ENCODE data around the gene TTC36. TPM values are rescaled to one million over a fixed set of nuclear protein-coding genes. Genes with fewer than 3 reads are reported as not detected.
A peak's percentile ranks its signal among the peaks of the same experiment; 100 is the strongest.

The TTC36 gene
- total and polyA plus RNA-seq, 2 of the 13 experiments (the other 11 are each of a cell fraction or from before 2014, with no cell fraction given), result 0.13 to 0.40 TPM

GRCh38 chr11:118530683-118531596 lies 3.7 kb downstream of the TTC36 start, which contains the start of gene TMEM25 (continued):
- peak; percentile 18 for TF ChIP-seq ZNF883 (CRISPR knock-in tag; IDR thresholded peaks at IDR 0.05; ENCODE audit: not compliant biosample characterization)
- TF ChIP-seq, protein P1, sequence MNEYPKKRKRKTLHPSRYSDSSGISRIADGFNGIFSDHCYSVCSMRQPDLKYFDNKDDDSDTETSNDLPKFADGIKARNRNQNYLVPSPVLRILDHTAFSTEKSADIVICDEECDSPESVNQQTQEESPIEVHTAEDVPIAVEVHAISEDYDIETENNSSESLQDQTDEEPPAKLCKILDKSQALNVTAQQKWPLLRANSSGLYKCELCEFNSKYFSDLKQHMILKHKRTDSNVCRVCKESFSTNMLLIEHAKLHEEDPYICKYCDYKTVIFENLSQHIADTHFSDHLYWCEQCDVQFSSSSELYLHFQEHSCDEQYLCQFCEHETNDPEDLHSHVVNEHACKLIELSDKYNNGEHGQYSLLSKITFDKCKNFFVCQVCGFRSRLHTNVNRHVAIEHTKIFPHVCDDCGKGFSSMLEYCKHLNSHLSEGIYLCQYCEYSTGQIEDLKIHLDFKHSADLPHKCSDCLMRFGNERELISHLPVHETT (CRISPR knock-in tag; conservative IDR thresholded peaks at IDR 0.05), result peak; percentile 63; the same call in 1 of the 2 replicates
- peak; percentile 74; the same call in 1 of the 2 replicates for TF ChIP-seq ZSCAN12 (CRISPR knock-in tag; IDR thresholded peaks at IDR 0.05)
- TF ChIP-seq POGZ (CRISPR knock-in tag; IDR thresholded peaks at IDR 0.05), result no peak
- TF ChIP-seq ZSCAN21 (CRISPR knock-in tag; IDR thresholded peaks at IDR 0.05; ENCODE audit: borderline replicate concordance), result peak; percentile 19; the same call in 1 of the 2 replicates
- TF ChIP-seq HOXA9 (CRISPR knock-in tag; IDR thresholded peaks at IDR 0.05; ENCODE audit: borderline replicate concordance), result peak; percentile 93; the same call in 1 of the 2 replicates
- TF ChIP-seq ZNF790 (CRISPR knock-in tag; IDR thresholded peaks at IDR 0.05; ENCODE audit: borderline replicate concordance), result peak; percentile 94; the same call in 1 of the 2 replicates
- peak; percentile 67 for TF ChIP-seq SAP130 (CRISPR knock-in tag; IDR thresholded peaks at IDR 0.05; ENCODE audit: low read depth)
- TF ChIP-seq NR3C1 (CRISPR knock-in tag; IDR thresholded peaks at IDR 0.05), result no peak
- TF ChIP-seq ZNF275 (CRISPR knock-in tag; IDR thresholded peaks at IDR 0.05; ENCODE audit: borderline replicate concordance), result peak; percentile 88; the same call in 1 of the 2 replicates
- TF ChIP-seq, protein P2, sequence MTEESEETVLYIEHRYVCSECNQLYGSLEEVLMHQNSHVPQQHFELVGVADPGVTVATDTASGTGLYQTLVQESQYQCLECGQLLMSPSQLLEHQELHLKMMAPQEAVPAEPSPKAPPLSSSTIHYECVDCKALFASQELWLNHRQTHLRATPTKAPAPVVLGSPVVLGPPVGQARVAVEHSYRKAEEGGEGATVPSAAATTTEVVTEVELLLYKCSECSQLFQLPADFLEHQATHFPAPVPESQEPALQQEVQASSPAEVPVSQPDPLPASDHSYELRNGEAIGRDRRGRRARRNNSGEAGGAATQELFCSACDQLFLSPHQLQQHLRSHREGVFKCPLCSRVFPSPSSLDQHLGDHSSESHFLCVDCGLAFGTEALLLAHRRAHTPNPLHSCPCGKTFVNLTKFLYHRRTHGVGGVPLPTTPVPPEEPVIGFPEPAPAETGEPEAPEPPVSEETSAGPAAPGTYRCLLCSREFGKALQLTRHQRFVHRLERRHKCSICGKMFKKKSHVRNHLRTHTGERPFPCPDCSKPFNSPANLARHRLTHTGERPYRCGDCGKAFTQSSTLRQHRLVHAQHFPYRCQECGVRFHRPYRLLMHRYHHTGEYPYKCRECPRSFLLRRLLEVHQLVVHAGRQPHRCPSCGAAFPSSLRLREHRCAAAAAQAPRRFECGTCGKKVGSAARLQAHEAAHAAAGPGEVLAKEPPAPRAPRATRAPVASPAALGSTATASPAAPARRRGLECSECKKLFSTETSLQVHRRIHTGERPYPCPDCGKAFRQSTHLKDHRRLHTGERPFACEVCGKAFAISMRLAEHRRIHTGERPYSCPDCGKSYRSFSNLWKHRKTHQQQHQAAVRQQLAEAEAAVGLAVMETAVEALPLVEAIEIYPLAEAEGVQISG (CRISPR knock-in tag; IDR thresholded peaks at IDR 0.05), result peak; percentile 66
- no peak for TF ChIP-seq FOXA1 (IDR thresholded peaks at IDR 0.05)
- TF ChIP-seq FOXA1 (CRISPR knock-in tag; IDR thresholded peaks at IDR 0.05), result peak; percentile 12; the same call in 1 of the 2 replicates
- peak; percentile 48; the same call in 1 of the 2 replicates for TF ChIP-seq TBX2 (CRISPR knock-in tag; IDR thresholded peaks at IDR 0.05; ENCODE audit: borderline replicate concordance)
- peak; percentile 56 for TF ChIP-seq HNRNPLL (IDR thresholded peaks at IDR 0.05; ENCODE audit: low read depth, low read length, poor library complexity, severe bottlenecking)
- peak; percentile 71; the same call in 1 of the 2 replicates for TF ChIP-seq PHF8 (CRISPR knock-in tag; IDR thresholded peaks at IDR 0.05)
- peak; percentile 59; the same call in 1 of the 2 replicates for TF ChIP-seq SP5 (CRISPR knock-in tag; IDR thresholded peaks at IDR 0.05; ENCODE audit: borderline replicate concordance, low read depth)
- TF ChIP-seq ZBTB3 (CRISPR knock-in tag; IDR thresholded peaks at IDR 0.05; ENCODE audit: borderline replicate concordance, low read depth), result no peak
- TF ChIP-seq TEAD3 (CRISPR knock-in tag; optimal IDR thresholded peaks at IDR 0.05; ENCODE audit: borderline replicate concordance), result no peak
- peak; percentile 87 for TF ChIP-seq HES4 (CRISPR knock-in tag; IDR thresholded peaks at IDR 0.05; ENCODE audit: borderline replicate concordance)
- TF ChIP-seq KDM3A (CRISPR knock-in tag; IDR thresholded peaks at IDR 0.05; ENCODE audit: low read depth), result no peak
- TF ChIP-seq ZNF720 (CRISPR knock-in tag; IDR thresholded peaks at IDR 0.05), result no peak
- peak; percentile 94 for TF ChIP-seq ZFY (CRISPR knock-in tag; IDR thresholded peaks at IDR 0.05)

Data from HepG2 (cell line).